Mesenchymal stem cell (in vitro differentiated cells and primary cell): Measurements from ENCODE around the gene ANKRD10.
"Not testable (repeated sequence)": the region's sequence is repeated elsewhere in the genome, so short reads cannot be mapped to it uniquely, and the experiment has no call there.

Experiments
- DNase-seq: peaks from one replicate; pipeline ENCODE4 v3.0.0-alpha.2; 2013
- H2AFZ ChIP-seq: one replicate; pipeline ENCODE4 v1.6.1; 2013; ENCODE audit warnings: low read depth, mild to moderate bottlenecking, control low read depth, inconsistent platforms, low read length, moderate library complexity
- H2AK5ac ChIP-seq: 2 replicates; pipeline ENCODE4 v1.6.1; 2013; ENCODE audit warnings: low read length, moderate library complexity, mild to moderate bottlenecking, inconsistent platforms; ENCODE audit not compliant: severe bottlenecking
- H2BK120ac ChIP-seq: one replicate; pipeline ENCODE4 v1.6.1; 2013; ENCODE audit warnings: low read depth, mild to moderate bottlenecking, inconsistent platforms, low read length, moderate library complexity
- H2BK12ac ChIP-seq, 2 experiments: one replicate each; pipeline ENCODE4 v1.6.1; 2013; ENCODE audit warnings: inconsistent platforms in 2 of 2, low read length in 2 of 2, mild to moderate bottlenecking in 2 of 2, moderate library complexity in 2 of 2, control low read depth in 1 of 2
- H2BK15ac ChIP-seq: one replicate; pipeline ENCODE4 v1.6.1; 2013; ENCODE audit warnings: mild to moderate bottlenecking, low read depth, inconsistent platforms; ENCODE audit not compliant: poor library complexity, severe bottlenecking
- H2BK5ac ChIP-seq: 2 replicates; pipeline ENCODE4 v1.6.1; 2013; ENCODE audit warnings: low read depth, mild to moderate bottlenecking, low read length, control low read depth, inconsistent platforms; ENCODE audit not compliant: poor library complexity, severe bottlenecking
- H3K14ac ChIP-seq, 2 experiments: one replicate each; pipeline ENCODE4 v1.6.1; 2013; ENCODE audit warnings: inconsistent platforms in 2 of 2, low read length in 2 of 2, control low read depth in 1 of 2, mild to moderate bottlenecking in 1 of 2, moderate library complexity in 1 of 2
- H3K18ac ChIP-seq, 2 experiments: one replicate each; pipeline ENCODE4 v1.6.1; 2013; ENCODE audit warnings: inconsistent platforms in 2 of 2, low read length in 2 of 2, control low read depth in 1 of 2, low read depth in 1 of 2, mild to moderate bottlenecking in 1 of 2
- H3K23ac ChIP-seq, 2 experiments: one replicate each; pipeline ENCODE4 v1.6.1; 2013; ENCODE audit warnings: inconsistent platforms in 2 of 2, low read length in 2 of 2, mild to moderate bottlenecking in 2 of 2, moderate library complexity in 2 of 2, control low read depth in 1 of 2
- H3K27ac ChIP-seq: 2 replicates; pipeline ENCODE4 v1.5.1; 2013; ENCODE audit warnings: mild to moderate bottlenecking, moderate library complexity, low read length, control low read depth, inconsistent platforms; ENCODE audit not compliant: poor library complexity, severe bottlenecking
- H3K27me3 ChIP-seq, 2 experiments: 2 replicates each; pipeline versions ENCODE4 v1.6.1 to v1.7.0; 2013; ENCODE audit warnings: low read length in 2 of 2, mild to moderate bottlenecking in 2 of 2, moderate library complexity in 2 of 2, control low read depth in 1 of 2, inconsistent platforms in 1 of 2; ENCODE audit not compliant: control insufficient read depth in 1 of 2, insufficient read depth in 1 of 2
- H3K36me3 ChIP-seq, 2 experiments: 2 replicates each; pipeline versions ENCODE4 v1.6.1 to v1.7.0; 2013; ENCODE audit warnings: low read length in 2 of 2, control low read depth in 1 of 2, inconsistent platforms in 1 of 2, low read depth in 1 of 2, mild to moderate bottlenecking in 1 of 2; ENCODE audit not compliant: insufficient read depth in 2 of 2, control insufficient read depth in 1 of 2
- H3K4ac ChIP-seq, 2 experiments: one replicate each; pipeline ENCODE4 v1.6.1; 2013; ENCODE audit warnings: inconsistent platforms in 2 of 2, low read length in 2 of 2, mild to moderate bottlenecking in 2 of 2, moderate library complexity in 2 of 2, control low read depth in 1 of 2, low read depth in 1 of 2
- H3K4me1 ChIP-seq: 2 replicates; pipeline ENCODE4 v1.6.1; 2013; ENCODE audit warnings: low read depth, low read length, control low read depth; ENCODE audit not compliant: control insufficient read depth, insufficient read depth
- H3K4me2 ChIP-seq: 2 replicates; pipeline ENCODE4 v1.6.1; 2013; ENCODE audit warnings: low read length, mild to moderate bottlenecking, inconsistent platforms; ENCODE audit not compliant: poor library complexity, severe bottlenecking
- H3K4me3 ChIP-seq, 2 experiments: 2 replicates each; pipeline versions ENCODE4 v1.5.1 to v1.7.0; 2013; ENCODE audit warnings: low read length in 2 of 2, mild to moderate bottlenecking in 2 of 2, control low read depth in 1 of 2, low read depth in 1 of 2; ENCODE audit not compliant: insufficient read depth in 1 of 2
- H3K79me1 ChIP-seq: replicated peaks from 2 replicates; pipeline ENCODE4 v1.6.1; 2013; ENCODE audit warnings: mild to moderate bottlenecking, control low read depth, low read length, inconsistent platforms; ENCODE audit not compliant: poor library complexity, severe bottlenecking
- H3K9ac ChIP-seq: 2 replicates; pipeline ENCODE4 v1.7.0; 2013; ENCODE audit warnings: mild to moderate bottlenecking, low read length, moderate library complexity
- H3K9me3 ChIP-seq: 2 replicates; pipeline ENCODE4 v1.7.0; 2013; ENCODE audit warnings: mild to moderate bottlenecking, low read length; ENCODE audit not compliant: control insufficient read depth
- H4K8ac ChIP-seq: one replicate; pipeline ENCODE4 v1.6.1; 2013; ENCODE audit warnings: inconsistent platforms, mild to moderate bottlenecking, low read length, moderate library complexity
- H4K91ac ChIP-seq: one replicate; pipeline ENCODE4 v1.6.1; 2013; ENCODE audit warnings: mild to moderate bottlenecking, low read length, inconsistent platforms
- WGBS: methylation state at CpG from one replicate; pipeline ENCODE4 v1.1.7; 2013; ENCODE audit warnings: mixed read lengths; 5-methylcytosine and 5-hydroxymethylcytosine counted together

ANKRD10 gene

GRCh38 chr13:110953416-110953815 lies 38.5 kb upstream of the ANKRD10 start:
- Histone ChIP-seq H3K4me2 (no peak overlapping the region), H2AK5ac (peak overlapping the region; percentile 54), H3K4me3 (no peak overlapping the region), H3K4ac (peak overlapping the region in 1 of 2 experiments; percentile 97), H2AFZ (no peak overlapping the region), H2BK5ac (no peak overlapping the region), H3K23ac (no peak overlapping the region), H3K4me1 (peaks cover 18% of the 10 kb centered on the region), H3K14ac (no peak overlapping the region), H2BK15ac (no peak overlapping the region), H4K91ac (peak overlapping the region; percentile 99), H3K36me3 (peaks cover 0 to 5% of the 10 kb centered on the region in 2 experiments), H3K9ac (no peak overlapping the region), H3K79me1 (no peaks in the 10 kb centered on the region), H4K8ac (no peak overlapping the region), H2BK120ac (peak overlapping the region; percentile 27), H3K27ac (no peak overlapping the region), H3K27me3 (no peaks in the 10 kb centered on the region), H2BK12ac (peak overlapping the region; percentile 92 to 98), H3K9me3 (peaks cover 13% of the 10 kb centered on the region), H3K18ac (peak overlapping the region; percentile 63 to 98)
- 97% methylated on average over 12 of the region's 12 CpGs for WGBS
- DNase-seq, result no peak

GRCh38 chr13:110952135-110952534 lies 37.3 kb upstream of the ANKRD10 start:
- not testable (repeated sequence) for H3K14ac ChIP-seq, H3K4me2 ChIP-seq, H3K79me1 ChIP-seq, H4K8ac ChIP-seq, H3K18ac ChIP-seq, H3K9ac ChIP-seq, H3K9me3 ChIP-seq, DNase-seq, H2BK5ac ChIP-seq, H2BK120ac ChIP-seq, H4K91ac ChIP-seq, H3K27me3 ChIP-seq, H3K4ac ChIP-seq, H3K23ac ChIP-seq, H2BK15ac ChIP-seq, H3K36me3 ChIP-seq, H3K4me3 ChIP-seq, H2AK5ac ChIP-seq, H2BK12ac ChIP-seq, H2AFZ ChIP-seq, H3K27ac ChIP-seq
- peaks cover 18% of the 10 kb centered on the region for H3K4me1 ChIP-seq
- WGBS, result 90% methylated on average over 3 of the region's 6 CpGs

GRCh38 chr13:110950819-110951570 lies 36.1 kb upstream of the ANKRD10 start:
- H3K36me3 ChIP-seq, result no peaks in the 10 kb centered on the region
- no peak overlapping the region for H2AFZ ChIP-seq
- H2AK5ac ChIP-seq, result no peak overlapping the region
- no peak overlapping the region for H3K23ac ChIP-seq
- H3K9me3 ChIP-seq, result no peaks in the 10 kb centered on the region
- H4K8ac ChIP-seq, result no peak overlapping the region
- H3K27me3 ChIP-seq, result no peaks in the 10 kb centered on the region
- no peak overlapping the region for H3K27ac ChIP-seq
- no peak for DNase-seq
- H3K4me2 ChIP-seq, result no peak overlapping the region
- H3K4me1 ChIP-seq, result peaks cover 20% of the 10 kb centered on the region
- no peaks in the 10 kb centered on the region for H3K79me1 ChIP-seq
- no peak overlapping the region for H3K4me3 ChIP-seq
- 92% methylated on average over 8 of the region's 8 CpGs for WGBS
- H2BK15ac ChIP-seq, result peak overlapping the region; percentile 62
- H3K4ac ChIP-seq, result no peak overlapping the region
- H3K18ac ChIP-seq, result peak overlapping the region in 1 of 2 experiments; percentile 86
- H2BK12ac ChIP-seq, result peak overlapping the region in 1 of 2 experiments; percentile 73
- peak overlapping the region; percentile 72 for H4K91ac ChIP-seq
- no peak overlapping the region for H2BK5ac ChIP-seq
- no peak overlapping the region for H3K14ac ChIP-seq
- no peak overlapping the region for H3K9ac ChIP-seq
- no peak overlapping the region for H2BK120ac ChIP-seq

- Histone ChIP-seq H3K4me1 (peaks cover 22% of the 10 kb centered on the region), H2BK120ac (no peak overlapping the region), H3K9ac (no peak overlapping the region), H4K8ac (no peak overlapping the region), H3K27ac (no peak overlapping the region), H3K4me2 (no peak overlapping the region), H3K4ac (peak overlapping the region in 1 of 2 experiments; percentile 17), H2AFZ (no peak overlapping the region), H3K9me3 (no peaks in the 10 kb centered on the region), H2AK5ac (no peak overlapping the region), H3K4me3 (no peak overlapping the region), H3K23ac (no peak overlapping the region), H3K27me3 (no peaks in the 10 kb centered on the region), H3K14ac (no peak overlapping the region), H4K91ac (no peak overlapping the region), H3K36me3 (no peaks in the 10 kb centered on the region), H2BK5ac (no peak overlapping the region), H2BK15ac (no peak overlapping the region), H3K79me1 (no peaks in the 10 kb centered on the region), H3K18ac (no peak overlapping the region), H2BK12ac (no peak overlapping the region)
- WGBS, result 86% methylated on average over 8 of the region's 8 CpGs
- DNase-seq, result no peak
Measured at GRCh38 chr13:110950356-110950755, 35.5 kb upstream of the ANKRD10 start.
